CD4-positive, alpha-beta T cell treated with Interleukin-6 for 4 hours (primary cell): ENCODE results near the gene DUSP8.
"Not testable (repeated sequence)": the region's sequence is repeated elsewhere in the genome, so short reads cannot be mapped to it uniquely, and the experiment has no call there.

Experiments
- DNase-seq: peaks from one replicate; pipeline ENCODE4 v3.0.0-alpha.2; 2020; ENCODE audit warnings: mixed read lengths

Gene DUSP8

DNA sequence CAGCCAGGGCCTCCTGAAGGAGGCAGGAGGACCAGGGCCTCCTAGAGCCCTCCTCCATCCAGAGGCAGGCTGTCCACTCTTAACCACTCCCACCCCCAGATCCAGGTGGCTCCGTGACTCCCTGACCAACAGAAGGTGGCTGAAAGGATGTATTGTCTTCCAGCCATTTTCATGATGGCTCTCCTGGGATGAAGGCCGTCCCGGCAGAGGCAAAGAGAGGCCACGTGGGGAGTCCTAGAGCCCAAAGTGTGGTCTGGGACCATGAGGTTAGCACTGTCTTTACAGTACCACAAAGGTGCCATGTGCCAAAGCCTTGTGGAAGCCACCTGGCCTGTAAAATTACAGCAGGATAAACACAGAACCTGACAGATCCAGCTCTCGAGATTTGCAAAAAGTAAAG, 42.3 kb downstream of the DUSP8 start:
- DNase-seq = no peak

GRCh38 chr11:1529286-1529685, 42.8 kb downstream of the DUSP8 start:
- no peak for DNase-seq

DNA sequence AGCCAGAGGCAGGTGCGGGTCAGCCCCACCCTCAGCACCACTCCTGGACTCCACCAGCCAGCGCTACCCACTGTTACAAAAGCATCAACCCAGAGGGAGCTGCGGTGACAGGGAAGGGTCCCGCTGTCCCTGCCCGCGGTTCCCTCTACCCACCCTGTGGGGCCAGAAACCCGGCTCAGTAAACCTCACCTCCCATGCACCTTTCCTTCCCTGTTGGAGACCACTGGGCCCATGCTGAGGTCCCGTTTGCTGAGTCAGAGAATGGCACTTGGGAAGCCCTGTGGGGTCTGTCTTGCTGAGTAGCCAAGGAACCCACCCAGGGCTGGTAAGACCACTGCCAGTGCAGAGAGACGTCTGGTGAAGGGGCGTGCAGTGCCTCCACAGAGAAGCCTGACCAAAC, 43.4 kb downstream of the DUSP8 start:
- no peak for DNase-seq

DNA sequence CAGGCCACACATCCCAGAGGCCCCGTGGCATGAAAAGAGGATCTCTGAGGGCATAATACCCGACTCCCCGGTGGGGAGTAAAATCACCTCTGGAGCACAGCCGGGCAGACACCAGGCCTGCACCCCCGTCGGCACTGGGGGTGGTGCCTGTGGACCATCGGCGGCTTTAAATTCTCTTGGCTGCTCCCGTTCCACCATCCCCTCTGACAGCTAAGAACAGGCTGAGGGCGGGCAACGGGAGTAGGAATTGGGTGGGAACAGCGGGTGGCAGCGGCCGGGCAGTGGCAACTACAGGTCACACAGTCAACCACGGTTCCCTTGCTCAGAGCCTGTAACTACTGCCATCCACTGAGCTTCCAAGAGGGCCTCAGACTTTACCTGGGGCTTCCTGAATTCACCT, 45.3 kb downstream of the DUSP8 start:
- DNase-seq = no peak

DNA sequence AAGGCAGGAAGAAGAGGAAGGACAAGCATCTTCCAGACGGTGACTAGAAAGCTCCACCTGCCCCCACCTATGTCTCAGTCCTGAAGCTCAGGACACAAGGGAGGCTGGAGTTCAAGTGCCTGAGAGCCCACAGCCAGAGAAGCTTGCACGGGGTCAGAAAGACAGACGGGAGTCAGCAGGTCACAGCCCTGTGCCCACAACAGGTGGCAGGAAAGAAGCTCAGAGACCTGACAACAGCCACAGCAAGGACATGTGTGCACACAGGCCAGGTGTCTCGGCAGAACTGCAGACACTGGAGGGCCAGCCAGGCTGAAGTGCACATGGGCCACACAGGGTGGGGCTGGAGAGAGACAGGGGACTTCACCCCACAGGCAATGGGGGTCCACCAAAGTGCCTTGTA, 48.3 kb downstream of the DUSP8 start:
- no peak for DNase-seq

DNA sequence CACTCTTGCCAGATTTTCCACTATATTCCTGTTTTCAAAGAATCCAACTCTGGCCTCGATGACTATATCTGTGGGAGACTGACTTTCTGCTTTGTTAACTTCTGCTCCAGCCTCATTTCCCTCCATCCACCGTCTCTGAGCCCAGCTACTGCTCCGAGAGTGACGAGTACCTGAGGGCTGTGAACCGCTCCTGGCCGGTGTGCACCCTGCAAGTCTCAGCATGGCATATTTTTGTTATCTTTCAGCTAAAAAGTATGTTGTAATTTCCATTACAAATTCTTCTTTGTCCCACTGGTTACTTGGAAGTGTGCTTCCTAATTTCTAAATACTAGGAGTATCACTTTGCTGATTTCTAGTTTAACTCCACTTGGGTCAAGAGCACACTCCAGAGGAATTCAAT, 49.0 kb downstream of the DUSP8 start:
- DNase-seq = no peak

DNA sequence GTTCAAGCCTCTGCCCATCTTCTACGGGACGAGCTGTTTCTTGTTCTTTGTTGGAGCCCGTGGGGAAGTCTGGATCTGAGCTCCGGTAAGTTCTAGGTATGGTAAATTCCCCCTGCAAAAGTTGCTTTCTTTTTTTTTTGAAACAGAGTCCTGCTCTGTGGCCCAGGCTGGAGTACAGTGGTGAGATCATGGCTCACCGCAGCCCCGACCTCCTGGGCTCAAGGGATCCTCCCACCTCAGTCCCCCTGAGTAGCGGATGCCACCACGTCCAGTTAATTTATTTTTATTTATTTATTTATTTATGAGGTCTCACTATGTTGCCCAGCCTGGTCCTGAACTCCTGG, 50.0 kb downstream of the DUSP8 start:
- DNase-seq = no peak

- no peak for DNase-seq
Observed at GRCh38 chr11:1521382-1522080, 50.5 kb downstream of the DUSP8 start.

- no peak for DNase-seq
Observed at GRCh38 chr11:1520663-1521267, 51.3 kb downstream of the DUSP8 start.

DNA sequence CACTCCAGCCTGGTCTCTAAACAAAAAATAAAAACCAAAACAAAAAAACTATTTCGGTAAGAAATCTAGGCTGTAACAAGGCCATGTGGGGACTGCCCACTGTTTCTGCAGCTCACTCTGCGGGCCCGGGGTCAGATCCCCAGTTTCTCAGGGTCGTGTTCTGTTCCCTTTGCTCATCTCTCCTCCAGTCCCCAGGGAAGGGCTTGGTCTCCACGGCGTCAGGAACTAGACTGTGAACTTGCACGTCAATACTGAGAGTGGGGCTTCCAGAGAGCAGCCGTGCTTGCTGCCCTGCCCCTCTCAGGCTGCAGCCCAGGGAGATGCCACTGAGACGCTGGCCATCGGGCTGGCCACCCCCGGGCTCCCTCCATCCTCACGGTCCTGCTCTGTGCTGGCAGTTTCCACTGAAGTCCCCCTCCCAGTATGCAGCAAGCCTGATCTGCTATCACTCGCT, 51.8 kb downstream of the DUSP8 start:
- DNase-seq = no peak

- no peak for DNase-seq
Observed at GRCh38 chr11:1519028-1520010, 52.8 kb downstream of the DUSP8 start.

- DNase-seq = no peak
Observed at GRCh38 chr11:1518301-1518700, 53.8 kb downstream of the DUSP8 start.

GRCh38 chr11:1517117-1518005, 54.7 kb downstream of the DUSP8 start:
- no peak for DNase-seq

- DNase-seq = no peak
Observed at GRCh38 chr11:1516273-1517067, 55.6 kb downstream of the DUSP8 start.

GRCh38 chr11:1515082-1516060, 56.7 kb downstream of the DUSP8 start:
- DNase-seq = peak; percentile 74

DNA sequence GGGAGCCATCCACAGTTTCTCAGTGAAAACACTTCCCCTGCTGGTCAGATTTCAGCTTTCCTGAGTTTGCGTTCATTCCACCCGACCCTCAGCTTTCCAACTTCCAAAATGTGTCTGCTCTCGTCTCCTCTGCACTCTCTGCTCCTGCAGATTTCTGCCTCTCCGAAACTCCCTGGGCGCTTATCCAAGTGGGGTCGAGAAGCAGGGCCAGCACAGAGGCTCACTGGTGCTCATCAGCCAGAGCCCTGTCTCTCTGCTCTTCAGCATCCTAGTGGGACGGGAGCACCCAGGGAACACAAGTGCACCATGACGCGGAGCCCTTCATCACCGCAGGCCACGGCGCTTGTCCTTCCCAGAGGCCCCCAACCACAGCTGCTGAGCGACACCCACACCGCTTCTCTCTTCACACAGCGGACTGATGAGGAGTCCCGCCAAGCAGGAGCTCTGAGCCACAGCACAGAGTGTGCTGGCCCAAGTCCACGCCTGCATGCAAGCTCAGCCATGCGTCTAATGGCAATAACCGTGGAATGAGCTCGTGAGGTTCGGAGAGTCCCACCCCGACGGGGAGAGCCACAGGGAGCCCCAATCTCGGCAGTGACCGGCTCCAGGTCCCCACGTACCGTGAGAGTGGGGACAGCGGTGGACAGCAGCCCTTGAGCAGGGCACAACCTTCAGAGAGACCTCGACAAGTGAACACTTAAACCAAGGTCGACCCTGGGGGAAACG, 57.6 kb downstream of the DUSP8 start:
- no peak for DNase-seq

DNA sequence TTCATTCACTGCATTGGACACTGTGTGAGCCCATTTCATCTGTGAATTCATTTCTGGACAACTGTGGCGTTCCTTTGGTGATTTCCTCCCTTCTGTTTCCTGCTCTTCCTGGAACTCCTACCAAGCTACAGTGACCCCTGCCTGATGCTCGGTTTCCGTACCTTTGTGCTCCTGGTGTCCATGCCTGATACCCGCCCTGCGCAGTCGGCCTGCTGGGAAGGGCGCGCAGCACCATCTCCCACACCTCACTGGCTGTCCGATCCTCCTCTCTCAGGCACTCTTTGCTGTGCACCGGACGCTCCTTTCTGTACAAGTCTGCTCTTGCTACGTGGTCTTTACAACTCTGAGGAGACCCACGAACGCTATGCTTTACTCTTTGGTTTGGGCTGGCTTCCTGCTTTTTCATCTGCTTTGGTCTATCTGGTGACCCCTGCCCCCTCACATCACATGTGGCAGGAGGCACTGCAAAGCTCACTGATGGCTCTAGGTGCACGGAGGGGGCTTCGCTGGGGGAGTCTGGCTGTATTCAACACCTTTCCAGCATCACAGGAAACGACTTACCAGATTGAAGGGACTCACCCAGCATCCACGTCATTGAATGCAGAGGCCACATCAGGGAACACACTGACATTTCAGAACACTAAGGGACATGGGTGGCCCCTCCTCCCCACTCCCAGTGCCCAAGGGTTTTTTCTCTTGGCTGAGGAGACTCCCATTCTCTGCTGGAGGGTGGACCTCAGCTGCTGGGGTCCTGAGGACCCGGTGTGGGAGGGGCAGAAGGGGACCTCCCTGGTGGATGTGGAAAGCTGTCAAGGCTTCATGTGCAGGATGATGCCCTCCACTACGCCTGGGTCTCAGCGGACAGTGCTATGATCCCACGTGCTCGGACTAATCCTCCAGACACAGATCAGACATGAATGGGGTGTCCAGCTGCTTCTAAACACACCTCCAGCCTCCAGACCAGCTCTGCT, 58.5 kb downstream of the DUSP8 start:
- no peak for DNase-seq

DNA sequence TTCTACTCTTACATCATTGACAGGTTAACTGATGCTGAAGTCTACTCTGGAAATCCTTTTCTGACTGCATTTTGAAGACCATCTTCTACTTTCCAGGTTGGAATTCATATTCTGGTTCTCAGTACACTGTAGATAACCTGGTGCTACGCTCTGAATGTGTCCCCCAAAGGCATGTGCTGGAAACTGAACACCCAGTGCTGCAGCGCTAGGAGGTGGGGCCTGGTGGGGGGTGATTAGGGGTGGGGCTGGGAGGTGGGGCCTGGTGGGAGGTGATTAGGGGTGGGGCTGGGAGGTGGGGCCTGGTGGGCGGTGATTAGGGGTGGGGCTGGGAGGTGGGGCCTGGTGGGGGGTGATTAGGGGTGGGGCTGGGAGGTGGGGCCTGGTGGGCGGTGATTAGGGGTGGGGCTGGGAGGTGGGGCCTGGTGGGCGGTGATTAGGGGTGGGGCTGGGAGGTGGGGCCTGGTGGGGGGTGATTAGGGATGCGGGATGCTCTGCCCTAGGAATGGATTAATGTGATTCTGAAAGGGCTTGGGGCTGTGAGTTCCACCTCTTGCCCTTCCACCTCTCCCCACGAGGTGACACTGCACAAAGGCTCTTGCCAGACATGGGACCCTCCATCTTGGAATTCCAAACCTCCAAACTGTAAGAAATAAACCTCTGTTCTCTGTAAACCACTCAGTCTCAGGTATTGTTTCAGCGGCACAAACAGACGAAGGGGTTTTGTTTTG, 59.4 kb downstream of the DUSP8 start:
- DNase-seq = not testable (repeated sequence)
